ENCODE results near the gene CDH1.

CDH1 gene

GRCh38 chr16:68859828-68860227 is 122.7 kb downstream of the CDH1 start:
- no peaks in the 10 kb centered on the region for H3K79me1 ChIP-seq (ENCODE audit: low read depth, low read length)
- H2BK15ac ChIP-seq (ENCODE audit: low read length), result no peak overlapping the region
- H3K9ac ChIP-seq (ENCODE audit: low read depth, low read length, poor library complexity), result no peak overlapping the region
- no peak overlapping the region for H3K4ac ChIP-seq (ENCODE audit: low read length)
- no peak overlapping the region for H4K91ac ChIP-seq (ENCODE audit: low read depth, low read length, poor library complexity)
- H3K23ac ChIP-seq (ENCODE audit: low read depth, low read length, poor library complexity), result no peak overlapping the region
- H2BK12ac ChIP-seq (ENCODE audit: low read length), result no peak overlapping the region
- no peaks in the 10 kb centered on the region for H3K27me3 ChIP-seq (ENCODE audit: control insufficient read depth in 3 of 3, insufficient read depth in 3 of 3, low read depth in 1 of 3, low read length in 3 of 3)
- no CpG with 5 or more reads among the region's 4 CpGs for WGBS, 2 donors (ENCODE audit: extremely low coverage in 2 of 2, insufficient read length in 2 of 2, insufficient replicate concordance in 1 of 2)
- no peak overlapping the region for H3K27ac ChIP-seq (replicated peaks; ENCODE audit: low read length)
- no peak overlapping the region for H2AK5ac ChIP-seq (ENCODE audit: low read depth, low read length)
- no peak overlapping the region for H3K18ac ChIP-seq (ENCODE audit: low read length)
- H3K4me2 ChIP-seq (ENCODE audit: insufficient read depth, low read length, poor library complexity, severe bottlenecking), result no peak overlapping the region
- no peak overlapping the region for H2BK5ac ChIP-seq (ENCODE audit: low read length)
- no peak overlapping the region for H3K4me3 ChIP-seq (ENCODE audit: low read length in 2 of 2)
- H2BK120ac ChIP-seq (ENCODE audit: low read depth, low read length), result no peak overlapping the region
- H4K8ac ChIP-seq (ENCODE audit: low read depth, low read length), result no peak overlapping the region
- H3K9me3 ChIP-seq (replicated peaks in 1 of 2; ENCODE audit: control insufficient read depth in 2 of 2, insufficient read depth in 1 of 2, low read depth in 1 of 2, low read length in 2 of 2), result no peaks in the 10 kb centered on the region
- no peaks in the 10 kb centered on the region for H3K4me1 ChIP-seq (ENCODE audit: control insufficient read depth in 2 of 2, insufficient read depth in 1 of 2, low read depth in 1 of 2, low read length in 2 of 2)
- peaks cover 4 to 23% of the 10 kb centered on the region in 2 donors for H3K36me3 ChIP-seq (replicated peaks in 1 of 2; ENCODE audit: control insufficient read depth in 2 of 2, insufficient read depth in 2 of 2, low read length in 2 of 2)
- no peak for DNase-seq (ENCODE audit: low spot score)
- H2AFZ ChIP-seq (ENCODE audit: low read length), result no peak overlapping the region
- H3K14ac ChIP-seq (ENCODE audit: low read length), result no peak overlapping the region

- no peak overlapping the region for H2BK12ac ChIP-seq (ENCODE audit: low read length)
- H3K18ac ChIP-seq (ENCODE audit: low read length), result no peak overlapping the region
- H3K4me2 ChIP-seq (ENCODE audit: insufficient read depth, low read length, poor library complexity, severe bottlenecking), result no peak overlapping the region
- H3K9ac ChIP-seq (ENCODE audit: low read depth, low read length, poor library complexity), result no peak overlapping the region
- no peak overlapping the region for H3K14ac ChIP-seq (ENCODE audit: low read length)
- no peak overlapping the region for H2AFZ ChIP-seq (ENCODE audit: low read length)
- no peaks in the 10 kb centered on the region for H3K79me1 ChIP-seq (ENCODE audit: low read depth, low read length)
- no peak overlapping the region for H4K8ac ChIP-seq (ENCODE audit: low read depth, low read length)
- no peak overlapping the region for H2AK5ac ChIP-seq (ENCODE audit: low read depth, low read length)
- H3K23ac ChIP-seq (ENCODE audit: low read depth, low read length, poor library complexity), result no peak overlapping the region
- no peak overlapping the region for H3K4ac ChIP-seq (ENCODE audit: low read length)
- H3K27ac ChIP-seq (replicated peaks; ENCODE audit: low read length), result no peak overlapping the region
- H3K27me3 ChIP-seq (ENCODE audit: control insufficient read depth in 3 of 3, insufficient read depth in 3 of 3, low read depth in 1 of 3, low read length in 3 of 3), result no peaks in the 10 kb centered on the region
- H3K36me3 ChIP-seq (replicated peaks in 1 of 2; ENCODE audit: control insufficient read depth in 2 of 2, insufficient read depth in 2 of 2, low read length in 2 of 2), result peaks cover 6 to 23% of the 10 kb centered on the region in 2 donors
- no peaks in the 10 kb centered on the region for H3K4me1 ChIP-seq (ENCODE audit: control insufficient read depth in 2 of 2, insufficient read depth in 1 of 2, low read depth in 1 of 2, low read length in 2 of 2)
- no peak for DNase-seq (ENCODE audit: low spot score)
- no peak overlapping the region for H2BK15ac ChIP-seq (ENCODE audit: low read length)
- no peak overlapping the region for H2BK5ac ChIP-seq (ENCODE audit: low read length)
- no CpG with 5 or more reads among the region's 15 CpGs for WGBS, 2 donors (ENCODE audit: extremely low coverage in 2 of 2, insufficient read length in 2 of 2, insufficient replicate concordance in 1 of 2)
- no peak overlapping the region for H2BK120ac ChIP-seq (ENCODE audit: low read depth, low read length)
- H3K9me3 ChIP-seq (replicated peaks in 1 of 2; ENCODE audit: control insufficient read depth in 2 of 2, insufficient read depth in 1 of 2, low read depth in 1 of 2, low read length in 2 of 2), result no peaks in the 10 kb centered on the region
- H4K91ac ChIP-seq (ENCODE audit: low read depth, low read length, poor library complexity), result no peak overlapping the region
- H3K4me3 ChIP-seq (ENCODE audit: low read length in 2 of 2), result no peak overlapping the region
These were observed 124.1 kb downstream of the CDH1 start for GRCh38 chr16:68860978-68861892.

GRCh38 chr16:68866933-68867332 is 129.8 kb downstream of the CDH1 start:
- no peaks in the 10 kb centered on the region for H3K4me1 ChIP-seq (ENCODE audit: control insufficient read depth in 2 of 2, insufficient read depth in 1 of 2, low read depth in 1 of 2, low read length in 2 of 2)
- no peaks in the 10 kb centered on the region for H3K79me1 ChIP-seq (ENCODE audit: low read depth, low read length)
- no peak overlapping the region for H3K4me2 ChIP-seq (ENCODE audit: insufficient read depth, low read length, poor library complexity, severe bottlenecking)
- H3K9ac ChIP-seq (ENCODE audit: low read depth, low read length, poor library complexity), result no peak overlapping the region
- no peak overlapping the region for H3K4me3 ChIP-seq (ENCODE audit: low read length in 2 of 2)
- H3K18ac ChIP-seq (ENCODE audit: low read length), result no peak overlapping the region
- no peaks in the 10 kb centered on the region for H3K9me3 ChIP-seq (replicated peaks in 1 of 2; ENCODE audit: control insufficient read depth in 2 of 2, insufficient read depth in 1 of 2, low read depth in 1 of 2, low read length in 2 of 2)
- H2BK12ac ChIP-seq (ENCODE audit: low read length), result no peak overlapping the region
- H2BK5ac ChIP-seq (ENCODE audit: low read length), result no peak overlapping the region
- no peak overlapping the region for H2BK120ac ChIP-seq (ENCODE audit: low read depth, low read length)
- H3K27ac ChIP-seq (replicated peaks; ENCODE audit: low read length), result no peak overlapping the region
- no CpG with 5 or more reads among the region's 6 CpGs for whole genome bisulfite sequencing, 2 donors (ENCODE audit: extremely low coverage in 2 of 2, insufficient read length in 2 of 2, insufficient replicate concordance in 1 of 2)
- no peak overlapping the region for H4K91ac ChIP-seq (ENCODE audit: low read depth, low read length, poor library complexity)
- H3K4ac ChIP-seq (ENCODE audit: low read length), result no peak overlapping the region
- no peak overlapping the region for H2AFZ ChIP-seq (ENCODE audit: low read length)
- peaks cover 1 to 17% of the 10 kb centered on the region in 2 donors for H3K36me3 ChIP-seq (replicated peaks in 1 of 2; ENCODE audit: control insufficient read depth in 2 of 2, insufficient read depth in 2 of 2, low read length in 2 of 2)
- no peak overlapping the region for H3K14ac ChIP-seq (ENCODE audit: low read length)
- no peak overlapping the region for H2BK15ac ChIP-seq (ENCODE audit: low read length)
- no peak overlapping the region for H2AK5ac ChIP-seq (ENCODE audit: low read depth, low read length)
- no peaks in the 10 kb centered on the region for H3K27me3 ChIP-seq (ENCODE audit: control insufficient read depth in 3 of 3, insufficient read depth in 3 of 3, low read depth in 1 of 3, low read length in 3 of 3)
- H3K23ac ChIP-seq (ENCODE audit: low read depth, low read length, poor library complexity), result no peak overlapping the region
- DNase-seq (ENCODE audit: low spot score), result no peak
- no peak overlapping the region for H4K8ac ChIP-seq (ENCODE audit: low read depth, low read length)

DNA sequence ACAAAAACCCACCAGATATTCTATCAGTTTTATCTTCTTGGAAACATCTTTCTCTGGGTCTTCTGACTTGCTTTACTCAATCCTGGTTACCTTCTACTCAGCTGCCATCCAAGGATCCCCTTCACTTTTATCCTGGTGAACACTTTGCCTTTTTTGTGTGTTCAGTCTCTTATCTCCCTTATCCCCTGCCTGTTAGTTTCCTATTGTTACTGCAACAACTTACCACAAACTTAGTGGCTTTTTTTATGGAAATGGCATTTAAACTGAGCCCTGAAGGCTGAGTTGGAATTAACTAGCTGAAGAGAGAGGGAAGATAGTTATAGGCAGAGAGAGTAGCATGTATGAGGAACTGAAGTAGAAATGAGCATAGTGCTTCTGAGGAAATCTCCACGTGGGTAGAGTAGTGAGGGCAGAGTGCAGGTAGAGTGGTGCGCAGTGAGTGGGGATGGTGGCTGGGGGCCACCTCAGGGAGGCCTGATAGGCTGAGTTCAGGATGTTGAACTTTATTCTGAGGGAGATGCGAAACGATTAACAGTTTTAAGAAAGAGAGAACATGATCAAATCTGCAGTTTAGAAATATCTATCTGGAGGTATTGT is 132.5 kb downstream of the CDH1 start:
- H3K4me3 ChIP-seq (ENCODE audit: low read length in 2 of 2), result no peak overlapping the region
- whole genome bisulfite sequencing, 2 donors (ENCODE audit: extremely low coverage in 2 of 2, insufficient read length in 2 of 2, insufficient replicate concordance in 1 of 2), result no CpG with 5 or more reads among the region's 4 CpGs

More for the DNA sequence above, 132.5 kb downstream of the CDH1 start:
- Histone ChIP-seq H3K36me3 (replicated peaks in 1 of 2; ENCODE audit: control insufficient read depth in 2 of 2, insufficient read depth in 2 of 2, low read length in 2 of 2) (peaks cover 1 to 7% of the 10 kb centered on the region in 2 donors), H3K9ac (ENCODE audit: low read depth, low read length, poor library complexity) (no peak overlapping the region), H2BK12ac (ENCODE audit: low read length) (no peak overlapping the region), H2BK120ac (ENCODE audit: low read depth, low read length) (no peak overlapping the region), H2AFZ (ENCODE audit: low read length) (no peak overlapping the region), H3K9me3 (replicated peaks in 1 of 2; ENCODE audit: control insufficient read depth in 2 of 2, insufficient read depth in 1 of 2, low read depth in 1 of 2, low read length in 2 of 2) (no peaks in the 10 kb centered on the region), H2BK15ac (ENCODE audit: low read length) (no peak overlapping the region), H3K14ac (ENCODE audit: low read length) (no peak overlapping the region), H2AK5ac (ENCODE audit: low read depth, low read length) (no peak overlapping the region), H4K91ac (ENCODE audit: low read depth, low read length, poor library complexity) (no peak overlapping the region), H3K4me2 (ENCODE audit: insufficient read depth, low read length, poor library complexity, severe bottlenecking) (no peak overlapping the region), H3K79me1 (ENCODE audit: low read depth, low read length) (no peaks in the 10 kb centered on the region), H3K18ac (ENCODE audit: low read length) (no peak overlapping the region), H3K4ac (ENCODE audit: low read length) (no peak overlapping the region), H4K8ac (ENCODE audit: low read depth, low read length) (no peak overlapping the region), H3K27me3 (ENCODE audit: control insufficient read depth in 3 of 3, insufficient read depth in 3 of 3, low read depth in 1 of 3, low read length in 3 of 3) (no peaks in the 10 kb centered on the region), H3K4me1 (ENCODE audit: control insufficient read depth in 2 of 2, insufficient read depth in 1 of 2, low read depth in 1 of 2, low read length in 2 of 2) (peaks cover 4 to 5% of the 10 kb centered on the region in 2 donors), H3K27ac (replicated peaks; ENCODE audit: low read length) (no peak overlapping the region), H3K23ac (ENCODE audit: low read depth, low read length, poor library complexity) (no peak overlapping the region), H2BK5ac (ENCODE audit: low read length) (no peak overlapping the region)
- DNase-seq (ENCODE audit: low spot score), result no peak

All from neuronal stem cell (in vitro differentiated cells).